ENCODE data around the gene ETF1. TPM values are rescaled to one million over a fixed set of nuclear protein-coding genes. Genes with fewer than 3 reads are reported as not detected.
A peak's percentile ranks its signal among the peaks of the same experiment; 100 is the strongest.

Gene ETF1
- total RNA-seq, 1 experiment from 2014 or later, result 57.3 TPM

DNA sequence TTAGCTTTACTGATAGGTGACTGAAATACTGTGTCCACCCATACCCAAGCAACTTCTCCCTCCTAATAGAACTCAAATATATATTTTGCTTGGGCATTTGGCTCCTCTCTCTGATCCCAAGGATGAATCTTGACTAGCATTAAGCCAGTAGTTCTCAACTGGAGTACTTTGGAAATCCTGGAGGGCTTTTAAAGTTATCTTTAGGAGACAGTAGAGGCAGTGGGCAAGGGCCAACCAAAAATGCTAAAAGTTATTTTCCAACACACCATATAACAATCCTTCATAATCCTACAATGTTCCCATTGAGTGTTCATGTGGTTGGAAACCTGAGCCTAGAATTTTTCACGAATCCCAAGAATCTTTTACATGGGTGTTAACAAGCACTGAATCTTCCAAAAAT, 11.1 kb upstream of the ETF1 start:
- ATAC-seq (no peak), DNase-seq (no peak)
- H3K36me3 ChIP-seq (ENCODE audit: low read depth, low read length), result peaks cover 49% of the 10 kb centered on the region
- ChIA-PET CTCF (no interaction called here), POLR2A (ENCODE audit: unreplicated experiment) (no interaction called here)
- H3K4me1 ChIP-seq (ENCODE audit: insufficient read depth, low read length), result no peaks in the 10 kb centered on the region
- H3K27ac ChIP-seq (ENCODE audit: low read length), result no peak overlapping the region
- peaks cover 4% of the 10 kb centered on the region for H3F3A ChIP-seq (ENCODE audit: low read length, unreplicated experiment)
- H3K9ac ChIP-seq (ENCODE audit: low read length), result no peak overlapping the region
- no peak overlapping the region for H3K4me3 ChIP-seq (ENCODE audit: low read length)
- no peaks in the 10 kb centered on the region for H3K9me2 ChIP-seq (replicated peaks; ENCODE audit: low read length)
- H3K9me3 ChIP-seq (ENCODE audit: low read length), result no peaks in the 10 kb centered on the region
- peaks cover 9% of the 10 kb centered on the region; the same call in 1 of the 2 replicates for H4K20me1 ChIP-seq (ENCODE audit: low read length)
- no peak overlapping the region for H3K4me2 ChIP-seq (ENCODE audit: low read length)
- BruUV-seq (replicated peaks), result no TSS peak
- no peak overlapping the region for H2AFZ ChIP-seq (ENCODE audit: low read length)
- H3K27me3 ChIP-seq (ENCODE audit: low read length), result no peaks in the 10 kb centered on the region
- intact Hi-C loops (cut with micrococcal nuclease), result no loop called here
- TF ChIP-seq, protein P1, sequence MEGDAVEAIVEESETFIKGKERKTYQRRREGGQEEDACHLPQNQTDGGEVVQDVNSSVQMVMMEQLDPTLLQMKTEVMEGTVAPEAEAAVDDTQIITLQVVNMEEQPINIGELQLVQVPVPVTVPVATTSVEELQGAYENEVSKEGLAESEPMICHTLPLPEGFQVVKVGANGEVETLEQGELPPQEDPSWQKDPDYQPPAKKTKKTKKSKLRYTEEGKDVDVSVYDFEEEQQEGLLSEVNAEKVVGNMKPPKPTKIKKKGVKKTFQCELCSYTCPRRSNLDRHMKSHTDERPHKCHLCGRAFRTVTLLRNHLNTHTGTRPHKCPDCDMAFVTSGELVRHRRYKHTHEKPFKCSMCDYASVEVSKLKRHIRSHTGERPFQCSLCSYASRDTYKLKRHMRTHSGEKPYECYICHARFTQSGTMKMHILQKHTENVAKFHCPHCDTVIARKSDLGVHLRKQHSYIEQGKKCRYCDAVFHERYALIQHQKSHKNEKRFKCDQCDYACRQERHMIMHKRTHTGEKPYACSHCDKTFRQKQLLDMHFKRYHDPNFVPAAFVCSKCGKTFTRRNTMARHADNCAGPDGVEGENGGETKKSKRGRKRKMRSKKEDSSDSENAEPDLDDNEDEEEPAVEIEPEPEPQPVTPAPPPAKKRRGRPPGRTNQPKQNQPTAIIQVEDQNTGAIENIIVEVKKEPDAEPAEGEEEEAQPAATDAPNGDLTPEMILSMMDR (conservative IDR thresholded peaks at IDR 0.05; ENCODE audit: low read depth, low read length), result no peak
- TF ChIP-seq EZH2 (IDR thresholded peaks at IDR 0.05; ENCODE audit: low read length, unreplicated experiment) (no peak), EZH2phosphoT487 (IDR thresholded peaks at IDR 0.05; ENCODE audit: borderline replicate concordance, low read length) (no peak)
- H3K79me2 ChIP-seq (ENCODE audit: low read length), result no peaks in the 10 kb centered on the region; the same call in 1 of the 2 replicates

DNA sequence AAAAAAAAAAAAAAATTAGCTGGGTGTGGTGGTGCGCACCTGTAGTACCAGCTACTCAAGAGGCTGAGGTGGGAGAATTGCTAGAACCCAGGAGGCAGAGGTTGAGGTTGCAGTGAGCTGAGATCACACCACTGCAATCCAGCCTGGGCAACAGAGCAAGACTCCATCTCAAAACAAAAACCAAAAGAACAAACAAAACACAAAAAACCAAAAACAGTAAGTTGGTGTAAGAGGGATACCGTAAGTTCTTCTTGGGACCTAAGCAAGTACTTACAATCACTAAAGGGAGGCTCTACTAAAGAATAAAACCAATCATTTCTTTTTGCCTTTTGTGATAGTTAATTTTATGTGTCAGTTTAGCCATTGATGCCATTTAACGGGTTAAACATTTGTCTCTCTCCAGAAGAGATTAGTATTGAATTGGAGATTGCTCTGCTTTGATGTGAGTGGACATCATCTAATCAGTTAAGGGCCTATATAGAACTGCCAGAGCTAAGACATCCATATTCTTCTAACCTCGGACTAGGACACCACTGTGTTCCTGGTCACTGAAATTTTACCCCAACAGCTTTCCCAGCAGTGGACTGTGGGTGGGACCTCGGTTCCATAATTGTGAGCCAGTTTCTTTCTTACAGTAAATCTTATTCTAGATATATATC, 10.5 kb upstream of the ETF1 start:
- no peak overlapping the region for H2AFZ ChIP-seq (ENCODE audit: low read length)
- H3K36me3 ChIP-seq (ENCODE audit: low read depth, low read length), result peaks cover 44% of the 10 kb centered on the region
- no peak overlapping the region for H3K9ac ChIP-seq (ENCODE audit: low read length)
- CTCF ChIA-PET, result no interaction called here
- H3K79me2 ChIP-seq (ENCODE audit: low read length), result peaks cover 4% of the 10 kb centered on the region; the same call in 1 of the 2 replicates
- H3K9me3 ChIP-seq (ENCODE audit: low read length), result no peaks in the 10 kb centered on the region
- no peak for TF ChIP-seq EZH2phosphoT487 (IDR thresholded peaks at IDR 0.05; ENCODE audit: borderline replicate concordance, low read length)
- TF ChIP-seq, protein P1 (conservative IDR thresholded peaks at IDR 0.05; ENCODE audit: low read depth, low read length), result no peak
- TF ChIP-seq EZH2 (IDR thresholded peaks at IDR 0.05; ENCODE audit: low read length, unreplicated experiment), result no peak
- no peaks in the 10 kb centered on the region for H3K9me2 ChIP-seq (replicated peaks; ENCODE audit: low read length)
- H3F3A ChIP-seq (ENCODE audit: low read length, unreplicated experiment), result peaks cover 4% of the 10 kb centered on the region
- intact Hi-C loops (cut with micrococcal nuclease), result no loop called here
- DNase-seq, result no peak
- no peaks in the 10 kb centered on the region for H3K27me3 ChIP-seq (ENCODE audit: low read length)
- H3K27ac ChIP-seq (ENCODE audit: low read length), result no peak overlapping the region
- no peaks in the 10 kb centered on the region for H3K4me1 ChIP-seq (ENCODE audit: insufficient read depth, low read length)
- peaks cover 5% of the 10 kb centered on the region; the same call in 1 of the 2 replicates for H4K20me1 ChIP-seq (ENCODE audit: low read length)
- POLR2A ChIA-PET (ENCODE audit: unreplicated experiment), result no interaction called here
- ATAC-seq, result 0 out of 2 replicates have a peak, but pooled peaks have one; percentile 12
- H3K4me2 ChIP-seq (ENCODE audit: low read length), result no peak overlapping the region
- H3K4me3 ChIP-seq (ENCODE audit: low read length), result no peak overlapping the region
- no TSS peak for BruUV-seq (replicated peaks)

DNA sequence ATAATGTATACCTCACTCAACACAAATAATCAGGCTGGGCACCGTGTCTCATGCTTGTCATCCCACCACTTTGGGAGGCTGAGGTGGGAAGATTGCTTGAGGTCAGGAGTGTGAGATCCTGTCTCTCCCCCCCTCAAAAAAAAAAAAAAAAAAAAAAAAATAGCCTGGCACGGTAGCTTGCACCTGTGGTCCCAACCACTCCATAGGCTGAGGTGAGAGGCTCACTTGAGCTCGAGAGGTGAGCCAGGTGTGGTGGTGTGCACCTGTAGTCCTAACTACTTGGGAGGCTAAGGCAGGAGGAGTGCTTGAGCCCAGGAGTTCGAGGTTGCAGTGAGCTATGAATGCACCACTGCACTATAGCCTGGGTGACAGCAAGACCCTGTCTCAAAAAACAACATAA, 9.6 kb upstream of the ETF1 start:
- CTCF ChIA-PET, result no interaction called here
- DNase-seq (no peak), ATAC-seq (no peak)
- peaks cover 4% of the 10 kb centered on the region for H3F3A ChIP-seq (ENCODE audit: low read length, unreplicated experiment)
- no peak overlapping the region for H3K27ac ChIP-seq (ENCODE audit: low read length)
- H3K79me2 ChIP-seq (ENCODE audit: low read length), result peaks cover 13% of the 10 kb centered on the region; the same call in 1 of the 2 replicates
- H4K20me1 ChIP-seq (ENCODE audit: low read length), result 0 out of 2 replicates have a peak, but pooled peaks cover 4% of the 10 kb centered on the region
- TF ChIP-seq, protein P1 (conservative IDR thresholded peaks at IDR 0.05; ENCODE audit: low read depth, low read length), result no peak
- TF ChIP-seq EZH2phosphoT487 (IDR thresholded peaks at IDR 0.05; ENCODE audit: borderline replicate concordance, low read length), result no peak
- TF ChIP-seq EZH2 (IDR thresholded peaks at IDR 0.05; ENCODE audit: low read length, unreplicated experiment), result no peak
- no peaks in the 10 kb centered on the region for H3K9me2 ChIP-seq (replicated peaks; ENCODE audit: low read length)
- H3K36me3 ChIP-seq (ENCODE audit: low read depth, low read length), result peaks cover 35% of the 10 kb centered on the region
- POLR2A ChIA-PET (ENCODE audit: unreplicated experiment), result no interaction called here
- H3K9ac ChIP-seq (ENCODE audit: low read length), result no peak overlapping the region
- no peak overlapping the region for H2AFZ ChIP-seq (ENCODE audit: low read length)
- H3K4me3 ChIP-seq (ENCODE audit: low read length), result no peak overlapping the region
- no peak overlapping the region for H3K4me2 ChIP-seq (ENCODE audit: low read length)
- no peaks in the 10 kb centered on the region for H3K4me1 ChIP-seq (ENCODE audit: insufficient read depth, low read length)
- H3K9me3 ChIP-seq (ENCODE audit: low read length), result no peaks in the 10 kb centered on the region
- intact Hi-C loops (cut with micrococcal nuclease), result no loop called here
- H3K27me3 ChIP-seq (ENCODE audit: low read length), result no peaks in the 10 kb centered on the region
- BruUV-seq (replicated peaks), result no TSS peak

Measured in PC-3 (cell line).